BLaER1 (cell line): Measurements from ENCODE around the gene GALR3.

Source experiments
- H3K27ac ChIP-seq: shearing (Covaris generic); formaldehyde crosslinking; 2 replicates; pipeline ENCODE4 v1.8.1; 2022
- H3K27me3 ChIP-seq: shearing (Covaris generic); formaldehyde crosslinking; 2 replicates; pipeline ENCODE4 v1.8.1; 2022
- H3K36me3 ChIP-seq: shearing (Covaris generic); formaldehyde crosslinking; 2 replicates; pipeline ENCODE4 v1.8.1; 2022
- H3K4me1 ChIP-seq: shearing (Covaris generic); formaldehyde crosslinking; 2 replicates; pipeline ENCODE4 v1.8.1; 2022
- H3K4me2 ChIP-seq: shearing (Covaris generic); formaldehyde crosslinking; 2 replicates; pipeline ENCODE4 v1.8.1; 2022
- H3K4me3 ChIP-seq: shearing (Covaris generic); formaldehyde crosslinking; 2 replicates; pipeline ENCODE4 v1.8.1; 2022
- H3K9ac ChIP-seq: shearing (Covaris generic); formaldehyde crosslinking; 2 replicates; pipeline ENCODE4 v1.8.1; 2022
- H3K9me3 ChIP-seq: shearing (Covaris generic); formaldehyde crosslinking; 2 replicates; pipeline ENCODE4 v1.8.1; 2022
- H4K20me1 ChIP-seq: shearing (Covaris generic); formaldehyde crosslinking; 2 replicates; pipeline ENCODE4 v1.8.1; 2022
- Cebpa-rat ChIP-seq: shearing (Covaris generic); IDR thresholded peaks from 2 replicates; pipeline ENCODE4 v1.8.1; 2022

GALR3 gene

GRCh38 chr22:37843741-37844089 is 20.5 kb downstream of the GALR3 start:
- H3K4me2 ChIP-seq: peak overlapping the region; percentile 88
- H4K20me1 ChIP-seq: peaks cover 22% of the 10 kb centered on the region
- H3K36me3 ChIP-seq: peaks cover 22% of the 10 kb centered on the region
- H3K27ac ChIP-seq: peak overlapping the region; percentile 80
- H3K9me3 ChIP-seq: peaks cover 8% of the 10 kb centered on the region
- no peaks in the 10 kb centered on the region for H3K27me3 ChIP-seq
- H3K4me1 ChIP-seq: peaks cover 27% of the 10 kb centered on the region
- peak overlapping the region; percentile 91 for H3K4me3 ChIP-seq
- no peak for TF ChIP-seq Cebpa-rat
- H3K9ac ChIP-seq: peak overlapping the region; percentile 87

- peaks cover 8% of the 10 kb centered on the region for H3K9me3 ChIP-seq
- H3K4me1 ChIP-seq: peaks cover 30% of the 10 kb centered on the region
- 0 out of 2 replicates have a peak overlapping the region, but pooled peaks have one; percentile 32 for H3K27ac ChIP-seq
- H3K4me3 ChIP-seq: peak overlapping the region; percentile 91
- peaks cover 10% of the 10 kb centered on the region for H3K36me3 ChIP-seq
- H3K27me3 ChIP-seq: no peaks in the 10 kb centered on the region
- no peak for TF ChIP-seq Cebpa-rat
- no peak overlapping the region for H3K9ac ChIP-seq
- peak overlapping the region; percentile 46 for H3K4me2 ChIP-seq
- peaks cover 25% of the 10 kb centered on the region for H4K20me1 ChIP-seq
Observed at GRCh38 chr22:37844904-37845329, 21.7 kb downstream of the GALR3 start.

GRCh38 chr22:37846433-37846832 is 23.3 kb downstream of the GALR3 start:
- no peak overlapping the region for H3K9ac ChIP-seq
- no peak for TF ChIP-seq Cebpa-rat
- H4K20me1 ChIP-seq: peaks cover 40% of the 10 kb centered on the region
- no peak overlapping the region for H3K4me2 ChIP-seq
- peaks cover 8% of the 10 kb centered on the region for H3K36me3 ChIP-seq
- peaks cover 44% of the 10 kb centered on the region for H3K4me1 ChIP-seq
- no peaks in the 10 kb centered on the region for H3K27me3 ChIP-seq
- H3K4me3 ChIP-seq: no peak overlapping the region
- H3K9me3 ChIP-seq: peaks cover 8% of the 10 kb centered on the region
- H3K27ac ChIP-seq: no peak overlapping the region

GRCh38 chr22:37848587-37849088 is 25.5 kb downstream of the GALR3 start:
- Histone ChIP-seq H4K20me1 (peaks cover 44% of the 10 kb centered on the region), H3K27ac (peak overlapping the region; percentile 91), H3K4me1 (peaks cover 27% of the 10 kb centered on the region), H3K4me3 (peak overlapping the region; percentile 89), H3K9ac (peak overlapping the region; percentile 93), H3K27me3 (no peaks in the 10 kb centered on the region), H3K36me3 (peaks cover 30% of the 10 kb centered on the region), H3K9me3 (peaks cover 8% of the 10 kb centered on the region), H3K4me2 (peak overlapping the region; percentile 93)
- TF ChIP-seq Cebpa-rat: no peak

GRCh38 chr22:37849089-37849751 is 26.0 kb downstream of the GALR3 start, which contains the start of gene EIF3L:
Gene EIF3L (plus strand): TSS chr22:37849419. CDS start chr22:37849450, 31 bp downstream.
- H3K36me3 ChIP-seq: peaks cover 35% of the 10 kb centered on the region
- TF ChIP-seq Cebpa-rat: no peak
- H3K27ac ChIP-seq: peak within 1 kb of the TSS; percentile 91
- peaks cover 27% of the 10 kb centered on the region for H3K4me1 ChIP-seq
- peak within 1 kb of the TSS; percentile 93 for H3K9ac ChIP-seq
- no peaks in the 10 kb centered on the region for H3K27me3 ChIP-seq
- H3K9me3 ChIP-seq: peaks cover 8% of the 10 kb centered on the region
- peak within 1 kb of the TSS; percentile 93 for H3K4me2 ChIP-seq
- peaks cover 46% of the 10 kb centered on the region for H4K20me1 ChIP-seq
- peak within 1 kb of the TSS; percentile 89 for H3K4me3 ChIP-seq

- Histone ChIP-seq H3K4me2 (peak overlapping the region; percentile 93; the same call in 1 of the 2 replicates), H4K20me1 (peaks cover 62% of the 10 kb centered on the region), H3K4me1 (peaks cover 27% of the 10 kb centered on the region), H3K36me3 (peaks cover 51% of the 10 kb centered on the region), H3K27me3 (no peaks in the 10 kb centered on the region), H3K4me3 (no peak overlapping the region; the same call in 1 of the 2 replicates), H3K9me3 (no peaks in the 10 kb centered on the region), H3K27ac (no peak overlapping the region), H3K9ac (0 out of 2 replicates have a peak overlapping the region, but pooled peaks have one; percentile 19)
- no peak for TF ChIP-seq Cebpa-rat
Observed at GRCh38 chr22:37850801-37851200, 27.6 kb downstream of the GALR3 start.

- Histone ChIP-seq H3K4me2 (no peak overlapping the region), H3K4me3 (no peak overlapping the region), H3K9ac (no peak overlapping the region), H3K4me1 (peaks cover 27% of the 10 kb centered on the region), H3K9me3 (no peaks in the 10 kb centered on the region), H3K27ac (no peak overlapping the region), H4K20me1 (peaks cover 78% of the 10 kb centered on the region), H3K27me3 (no peaks in the 10 kb centered on the region), H3K36me3 (peaks cover 67% of the 10 kb centered on the region)
- TF ChIP-seq Cebpa-rat: no peak
Observed at GRCh38 chr22:37852418-37852817, 29.2 kb downstream of the GALR3 start.

- peaks cover 95% of the 10 kb centered on the region for H4K20me1 ChIP-seq
- peaks cover 93% of the 10 kb centered on the region for H3K36me3 ChIP-seq
- no peak overlapping the region for H3K27ac ChIP-seq
- H3K4me3 ChIP-seq: no peak overlapping the region
- no peaks in the 10 kb centered on the region for H3K27me3 ChIP-seq
- 0 out of 2 replicates have a peak overlapping the region, but pooled peaks have one; percentile 16 for H3K9ac ChIP-seq
- H3K4me1 ChIP-seq: peaks cover 14% of the 10 kb centered on the region
- no peak for TF ChIP-seq Cebpa-rat
- no peaks in the 10 kb centered on the region for H3K9me3 ChIP-seq
- H3K4me2 ChIP-seq: no peak overlapping the region
Observed at GRCh38 chr22:37854946-37855345, 31.8 kb downstream of the GALR3 start.

GRCh38 chr22:37855462-37855861 is 32.3 kb downstream of the GALR3 start:
- H3K4me3 ChIP-seq: no peak overlapping the region
- H3K9ac ChIP-seq: no peak overlapping the region
- H3K4me1 ChIP-seq: peaks cover 8% of the 10 kb centered on the region
- H3K4me2 ChIP-seq: no peak overlapping the region
- H3K36me3 ChIP-seq: peaks cover 98% of the 10 kb centered on the region
- no peak for TF ChIP-seq Cebpa-rat
- H3K27me3 ChIP-seq: no peaks in the 10 kb centered on the region
- H3K27ac ChIP-seq: no peak overlapping the region
- no peaks in the 10 kb centered on the region for H3K9me3 ChIP-seq
- peaks cover 95% of the 10 kb centered on the region for H4K20me1 ChIP-seq

- no peaks in the 10 kb centered on the region for H3K27me3 ChIP-seq
- H4K20me1 ChIP-seq: peaks cover 95% of the 10 kb centered on the region
- no peak overlapping the region for H3K9ac ChIP-seq
- H3K4me2 ChIP-seq: no peak overlapping the region
- TF ChIP-seq Cebpa-rat: no peak
- no peaks in the 10 kb centered on the region for H3K4me1 ChIP-seq
- no peak overlapping the region for H3K27ac ChIP-seq
- H3K4me3 ChIP-seq: no peak overlapping the region
- no peaks in the 10 kb centered on the region for H3K9me3 ChIP-seq
- peaks cover 100% of the 10 kb centered on the region for H3K36me3 ChIP-seq
Observed at GRCh38 chr22:37860796-37861421, 37.7 kb downstream of the GALR3 start.
